Measurements from ENCODE around the gene TCP10L.
"Not testable (repeated sequence)": the region's sequence is repeated elsewhere in the genome, so short reads cannot be mapped to it uniquely, and the experiment has no call there.

Gene TCP10L

GRCh38 chr21:32549440-32549839, 35.9 kb downstream of the TCP10L start:
- DNase-seq: no peak

- no peak for DNase-seq
Observed at GRCh38 chr21:32548978-32549377, 36.3 kb downstream of the TCP10L start.

- DNase-seq: no peak
Observed at GRCh38 chr21:32547018-32547417, 38.3 kb downstream of the TCP10L start.

- no peak for DNase-seq
Observed at GRCh38 chr21:32545948-32546441, 39.3 kb downstream of the TCP10L start.

- DNase-seq: no peak
Observed at GRCh38 chr21:32544697-32545096, 40.6 kb downstream of the TCP10L start.

- DNase-seq: no peak
Observed at GRCh38 chr21:32543975-32544374, 41.3 kb downstream of the TCP10L start.

GRCh38 chr21:32543056-32543455, 42.3 kb downstream of the TCP10L start:
- not testable (repeated sequence) for DNase-seq

GRCh38 chr21:32539378-32539777, 45.9 kb downstream of the TCP10L start:
- no peak for DNase-seq

GRCh38 chr21:32538147-32538792, 47.1 kb downstream of the TCP10L start:
- DNase-seq: no peak

- DNase-seq: no peak
Observed at GRCh38 chr21:32537569-32537881, 47.8 kb downstream of the TCP10L start.

- DNase-seq: no peak
Observed at GRCh38 chr21:32535612-32536011, 49.7 kb downstream of the TCP10L start.

- DNase-seq: no peak
Observed at GRCh38 chr21:32534113-32534512, 51.2 kb downstream of the TCP10L start.

GRCh38 chr21:32533611-32534010, 51.7 kb downstream of the TCP10L start:
- no peak for DNase-seq

GRCh38 chr21:32533053-32533452, 52.3 kb downstream of the TCP10L start:
- no peak for DNase-seq

GRCh38 chr21:32532636-32533035, 52.7 kb downstream of the TCP10L start:
- no peak for DNase-seq

GRCh38 chr21:32531561-32531960, 53.8 kb downstream of the TCP10L start:
- DNase-seq: not testable (repeated sequence)

GRCh38 chr21:32530809-32531208, 54.5 kb downstream of the TCP10L start:
- DNase-seq: not testable (repeated sequence)

GRCh38 chr21:32529679-32530078, 55.6 kb downstream of the TCP10L start:
- DNase-seq: no peak

GRCh38 chr21:32525282-32525681, 60.0 kb downstream of the TCP10L start:
- DNase-seq: no peak

- DNase-seq: no peak
Observed at GRCh38 chr21:32523988-32524719, 61.2 kb downstream of the TCP10L start.

All from stimulated activated CD4-positive, alpha-beta T cell treated with anti-CD3 and anti-CD28 coated beads, Interleukin-2, amount 100 ng/mL, for 48 hours (primary cell).